ENCODE measurements around the gene TLCD4. TPM values are rescaled to one million over a fixed set of nuclear protein-coding genes. Genes with fewer than 3 reads are reported as not detected.

Gene TLCD4
- total and polyA plus RNA-seq, 2 of the 13 experiments (the other 11 are each of a cell fraction or from before 2014, with no cell fraction given): 4.7 to 14.5 TPM

DNA sequence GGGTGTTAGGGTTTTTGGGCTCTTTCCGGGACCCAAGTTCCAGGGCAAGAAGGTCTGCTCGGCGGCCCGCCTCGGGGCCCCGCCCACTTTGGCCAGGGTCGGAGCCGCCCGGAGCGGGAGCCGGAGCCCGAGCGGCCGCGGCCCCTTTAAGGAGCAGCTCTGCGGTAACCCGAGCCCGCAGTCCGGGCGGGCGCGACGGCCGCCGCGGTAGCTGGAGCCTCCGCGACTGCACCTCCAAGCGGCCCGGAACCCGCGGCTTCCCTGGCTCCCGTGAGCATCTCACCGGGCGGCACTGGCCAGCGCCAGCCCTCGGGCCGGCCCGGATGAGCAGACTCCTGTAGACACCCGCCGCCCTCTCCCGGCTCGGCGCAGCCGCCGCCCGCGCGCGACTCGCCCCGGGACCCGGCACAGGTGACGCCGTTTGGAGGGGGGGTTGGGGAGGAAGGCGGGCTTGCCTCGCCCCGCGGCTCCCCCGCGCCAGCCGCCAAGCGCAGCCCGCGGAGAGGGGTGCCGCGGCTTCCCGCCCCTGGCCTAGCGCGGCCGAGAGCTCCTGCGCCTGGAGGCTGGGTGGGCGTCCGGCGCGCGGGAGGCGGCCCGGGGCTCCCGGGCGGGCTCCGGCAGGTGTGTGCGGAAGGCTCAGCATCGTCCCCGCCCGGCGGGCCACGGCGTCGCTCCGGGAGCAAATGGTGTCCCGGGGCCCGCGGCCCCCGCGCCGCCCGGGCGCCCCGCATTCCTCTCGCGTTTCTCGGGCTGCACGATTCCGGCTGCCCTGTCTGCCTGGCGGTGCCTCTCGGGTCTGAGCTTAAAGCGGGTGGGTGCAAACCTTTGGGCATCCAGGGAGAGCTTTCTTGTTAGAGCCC lies at the start of gene TLCD4 (continued):
- TF ChIP-seq, protein P1, sequence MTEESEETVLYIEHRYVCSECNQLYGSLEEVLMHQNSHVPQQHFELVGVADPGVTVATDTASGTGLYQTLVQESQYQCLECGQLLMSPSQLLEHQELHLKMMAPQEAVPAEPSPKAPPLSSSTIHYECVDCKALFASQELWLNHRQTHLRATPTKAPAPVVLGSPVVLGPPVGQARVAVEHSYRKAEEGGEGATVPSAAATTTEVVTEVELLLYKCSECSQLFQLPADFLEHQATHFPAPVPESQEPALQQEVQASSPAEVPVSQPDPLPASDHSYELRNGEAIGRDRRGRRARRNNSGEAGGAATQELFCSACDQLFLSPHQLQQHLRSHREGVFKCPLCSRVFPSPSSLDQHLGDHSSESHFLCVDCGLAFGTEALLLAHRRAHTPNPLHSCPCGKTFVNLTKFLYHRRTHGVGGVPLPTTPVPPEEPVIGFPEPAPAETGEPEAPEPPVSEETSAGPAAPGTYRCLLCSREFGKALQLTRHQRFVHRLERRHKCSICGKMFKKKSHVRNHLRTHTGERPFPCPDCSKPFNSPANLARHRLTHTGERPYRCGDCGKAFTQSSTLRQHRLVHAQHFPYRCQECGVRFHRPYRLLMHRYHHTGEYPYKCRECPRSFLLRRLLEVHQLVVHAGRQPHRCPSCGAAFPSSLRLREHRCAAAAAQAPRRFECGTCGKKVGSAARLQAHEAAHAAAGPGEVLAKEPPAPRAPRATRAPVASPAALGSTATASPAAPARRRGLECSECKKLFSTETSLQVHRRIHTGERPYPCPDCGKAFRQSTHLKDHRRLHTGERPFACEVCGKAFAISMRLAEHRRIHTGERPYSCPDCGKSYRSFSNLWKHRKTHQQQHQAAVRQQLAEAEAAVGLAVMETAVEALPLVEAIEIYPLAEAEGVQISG (CRISPR knock-in tag; IDR thresholded peaks at IDR 0.05): peak; percentile 35; the same call in 1 of the 2 replicates
- TF ChIP-seq HNF4G (IDR thresholded peaks at IDR 0.05; ENCODE audit: borderline replicate concordance, low read depth, low read length): no peak
- TF ChIP-seq HNF4G (CRISPR knock-in tag; IDR thresholded peaks at IDR 0.05; ENCODE audit: borderline replicate concordance, low read depth): no peak
- TF ChIP-seq ZFP90 (CRISPR knock-in tag; IDR thresholded peaks at IDR 0.05; ENCODE audit: borderline replicate concordance): no peak; the same call in 1 of the 2 replicates
- TF ChIP-seq ZNF230 (CRISPR knock-in tag; IDR thresholded peaks at IDR 0.05): no peak
- TF ChIP-seq, protein P2, sequence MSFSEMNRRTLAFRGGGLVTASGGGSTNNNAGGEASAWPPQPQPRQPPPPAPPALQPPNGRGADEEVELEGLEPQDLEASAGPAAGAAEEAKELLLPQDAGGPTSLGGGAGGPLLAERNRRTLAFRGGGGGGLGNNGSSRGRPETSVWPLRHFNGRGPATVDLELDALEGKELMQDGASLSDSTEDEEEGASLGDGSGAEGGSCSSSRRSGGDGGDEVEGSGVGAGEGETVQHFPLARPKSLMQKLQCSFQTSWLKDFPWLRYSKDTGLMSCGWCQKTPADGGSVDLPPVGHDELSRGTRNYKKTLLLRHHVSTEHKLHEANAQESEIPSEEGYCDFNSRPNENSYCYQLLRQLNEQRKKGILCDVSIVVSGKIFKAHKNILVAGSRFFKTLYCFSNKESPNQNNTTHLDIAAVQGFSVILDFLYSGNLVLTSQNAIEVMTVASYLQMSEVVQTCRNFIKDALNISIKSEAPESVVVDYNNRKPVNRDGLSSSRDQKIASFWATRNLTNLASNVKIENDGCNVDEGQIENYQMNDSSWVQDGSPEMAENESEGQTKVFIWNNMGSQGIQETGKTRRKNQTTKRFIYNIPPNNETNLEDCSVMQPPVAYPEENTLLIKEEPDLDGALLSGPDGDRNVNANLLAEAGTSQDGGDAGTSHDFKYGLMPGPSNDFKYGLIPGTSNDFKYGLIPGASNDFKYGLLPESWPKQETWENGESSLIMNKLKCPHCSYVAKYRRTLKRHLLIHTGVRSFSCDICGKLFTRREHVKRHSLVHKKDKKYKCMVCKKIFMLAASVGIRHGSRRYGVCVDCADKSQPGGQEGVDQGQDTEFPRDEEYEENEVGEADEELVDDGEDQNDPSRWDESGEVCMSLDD (CRISPR knock-in tag; IDR thresholded peaks at IDR 0.05; ENCODE audit: borderline replicate concordance): peak; percentile 25; the same call in 1 of the 2 replicates
- TF ChIP-seq, protein P3, sequence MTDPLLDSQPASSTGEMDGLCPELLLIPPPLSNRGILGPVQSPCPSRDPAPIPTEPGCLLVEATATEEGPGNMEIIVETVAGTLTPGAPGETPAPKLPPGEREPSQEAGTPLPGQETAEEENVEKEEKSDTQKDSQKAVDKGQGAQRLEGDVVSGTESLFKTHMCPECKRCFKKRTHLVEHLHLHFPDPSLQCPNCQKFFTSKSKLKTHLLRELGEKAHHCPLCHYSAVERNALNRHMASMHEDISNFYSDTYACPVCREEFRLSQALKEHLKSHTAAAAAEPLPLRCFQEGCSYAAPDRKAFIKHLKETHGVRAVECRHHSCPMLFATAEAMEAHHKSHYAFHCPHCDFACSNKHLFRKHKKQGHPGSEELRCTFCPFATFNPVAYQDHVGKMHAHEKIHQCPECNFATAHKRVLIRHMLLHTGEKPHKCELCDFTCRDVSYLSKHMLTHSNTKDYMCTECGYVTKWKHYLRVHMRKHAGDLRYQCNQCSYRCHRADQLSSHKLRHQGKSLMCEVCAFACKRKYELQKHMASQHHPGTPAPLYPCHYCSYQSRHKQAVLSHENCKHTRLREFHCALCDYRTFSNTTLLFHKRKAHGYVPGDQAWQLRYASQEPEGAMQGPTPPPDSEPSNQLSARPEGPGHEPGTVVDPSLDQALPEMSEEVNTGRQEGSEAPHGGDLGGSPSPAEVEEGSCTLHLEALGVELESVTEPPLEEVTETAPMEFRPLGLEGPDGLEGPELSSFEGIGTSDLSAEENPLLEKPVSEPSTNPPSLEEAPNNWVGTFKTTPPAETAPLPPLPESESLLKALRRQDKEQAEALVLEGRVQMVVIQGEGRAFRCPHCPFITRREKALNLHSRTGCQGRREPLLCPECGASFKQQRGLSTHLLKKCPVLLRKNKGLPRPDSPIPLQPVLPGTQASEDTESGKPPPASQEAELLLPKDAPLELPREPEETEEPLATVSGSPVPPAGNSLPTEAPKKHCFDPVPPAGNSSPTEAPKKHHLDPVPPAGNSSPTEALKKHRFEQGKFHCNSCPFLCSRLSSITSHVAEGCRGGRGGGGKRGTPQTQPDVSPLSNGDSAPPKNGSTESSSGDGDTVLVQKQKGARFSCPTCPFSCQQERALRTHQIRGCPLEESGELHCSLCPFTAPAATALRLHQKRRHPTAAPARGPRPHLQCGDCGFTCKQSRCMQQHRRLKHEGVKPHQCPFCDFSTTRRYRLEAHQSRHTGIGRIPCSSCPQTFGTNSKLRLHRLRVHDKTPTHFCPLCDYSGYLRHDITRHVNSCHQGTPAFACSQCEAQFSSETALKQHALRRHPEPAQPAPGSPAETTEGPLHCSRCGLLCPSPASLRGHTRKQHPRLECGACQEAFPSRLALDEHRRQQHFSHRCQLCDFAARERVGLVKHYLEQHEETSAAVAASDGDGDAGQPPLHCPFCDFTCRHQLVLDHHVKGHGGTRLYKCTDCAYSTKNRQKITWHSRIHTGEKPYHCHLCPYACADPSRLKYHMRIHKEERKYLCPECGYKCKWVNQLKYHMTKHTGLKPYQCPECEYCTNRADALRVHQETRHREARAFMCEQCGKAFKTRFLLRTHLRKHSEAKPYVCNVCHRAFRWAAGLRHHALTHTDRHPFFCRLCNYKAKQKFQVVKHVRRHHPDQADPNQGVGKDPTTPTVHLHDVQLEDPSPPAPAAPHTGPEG (CRISPR knock-in tag; IDR thresholded peaks at IDR 0.05): peak; percentile 96
- TF ChIP-seq TMF1 (CRISPR knock-in tag; IDR thresholded peaks at IDR 0.05; ENCODE audit: low read depth): peak; percentile 63; the same call in 1 of the 2 replicates
- no peak for TF ChIP-seq ISL2 (CRISPR knock-in tag; IDR thresholded peaks at IDR 0.05)
- no peak for TF ChIP-seq MLLT10 (CRISPR knock-in tag; IDR thresholded peaks at IDR 0.05)
- TF ChIP-seq JARID2 (CRISPR knock-in tag; IDR thresholded peaks at IDR 0.05; ENCODE audit: insufficient replicate concordance): no peak
- TF ChIP-seq NFKBIZ (CRISPR knock-in tag; IDR thresholded peaks at IDR 0.05): no peak
- no peak for TF ChIP-seq HOXD1 (CRISPR knock-in tag; IDR thresholded peaks at IDR 0.05)
- TF ChIP-seq, protein P4, sequence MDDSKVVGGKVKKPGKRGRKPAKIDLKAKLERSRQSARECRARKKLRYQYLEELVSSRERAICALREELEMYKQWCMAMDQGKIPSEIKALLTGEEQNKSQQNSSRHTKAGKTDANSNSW (CRISPR knock-in tag; IDR thresholded peaks at IDR 0.05; ENCODE audit: borderline replicate concordance): no peak
- no peak for TF ChIP-seq PRPF4 (IDR thresholded peaks at IDR 0.05; ENCODE audit: low read depth, low read length, poor library complexity, severe bottlenecking)
- peak; percentile 23 for TF ChIP-seq YY1 (IDR thresholded peaks at IDR 0.05; ENCODE audit: insufficient read depth, insufficient replicate concordance, low read depth, low read length)
